ENCODE measurements around the gene CTSF.

The CTSF gene

GRCh38 chr11:66530927-66531709, 37.3 kb downstream of the CTSF start:
- no peak for DNase-seq

GRCh38 chr11:66529655-66530054, 38.8 kb downstream of the CTSF start:
- no peak for DNase-seq

- no peak for DNase-seq
Observed at GRCh38 chr11:66529069-66529468, 39.3 kb downstream of the CTSF start.

DNA sequence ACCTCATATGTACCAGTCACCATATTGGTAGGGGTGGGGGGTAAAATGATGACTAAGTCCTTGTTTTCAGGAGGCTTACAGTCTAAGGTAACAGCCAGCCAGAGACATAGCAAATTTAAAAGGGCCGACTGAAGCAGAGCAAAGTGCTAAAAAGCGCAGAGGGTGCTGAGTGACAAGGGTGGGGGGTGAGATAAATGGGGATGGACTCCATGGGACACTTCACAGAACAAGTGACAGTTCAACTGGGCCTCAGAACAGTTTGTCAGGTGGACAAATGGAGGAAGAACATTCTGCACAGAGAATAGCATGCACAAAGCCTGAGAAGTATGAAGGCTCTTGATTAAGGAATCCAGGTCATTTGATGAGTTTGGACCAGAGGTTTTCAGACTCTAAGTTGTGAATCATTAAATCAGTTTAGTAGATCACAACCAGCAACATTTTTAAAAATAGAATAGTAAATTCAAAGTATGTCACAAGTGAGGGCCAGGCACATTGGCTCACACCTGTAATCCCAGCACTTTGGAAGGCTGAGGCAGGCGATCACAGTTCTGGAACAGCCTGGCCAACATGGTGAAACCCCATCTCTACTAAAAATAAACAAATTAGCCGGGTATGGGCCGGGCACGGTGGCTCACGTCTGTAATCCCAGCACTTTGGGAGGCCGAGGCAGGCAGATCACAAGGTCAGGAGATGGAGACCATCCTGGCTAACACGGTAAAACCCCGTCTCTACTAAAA, 43.9 kb downstream of the CTSF start:
- no peak for DNase-seq

DNA sequence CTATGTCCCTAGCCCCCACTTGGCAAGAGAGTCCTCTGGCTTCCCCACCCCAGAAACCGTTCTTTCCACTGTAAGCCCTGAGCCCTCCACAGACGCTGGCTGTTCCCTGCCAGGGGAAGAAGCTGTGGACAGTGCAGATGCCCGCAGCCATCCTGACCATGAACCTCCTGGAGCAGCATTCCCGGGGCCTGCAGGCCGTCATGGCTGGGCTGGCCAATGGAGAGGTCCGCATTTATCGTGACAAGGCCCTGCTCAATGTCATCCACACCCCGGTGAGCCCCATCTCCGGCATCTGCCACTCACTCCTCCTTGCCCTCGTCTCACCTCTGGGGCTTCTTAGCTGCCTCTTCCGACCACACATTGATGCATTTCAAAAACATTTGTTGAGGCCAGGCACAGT, 44.8 kb downstream of the CTSF start:
- DNase-seq, result no peak
